ENCODE results near the gene TRAPPC8.

Gene TRAPPC8

DNA sequence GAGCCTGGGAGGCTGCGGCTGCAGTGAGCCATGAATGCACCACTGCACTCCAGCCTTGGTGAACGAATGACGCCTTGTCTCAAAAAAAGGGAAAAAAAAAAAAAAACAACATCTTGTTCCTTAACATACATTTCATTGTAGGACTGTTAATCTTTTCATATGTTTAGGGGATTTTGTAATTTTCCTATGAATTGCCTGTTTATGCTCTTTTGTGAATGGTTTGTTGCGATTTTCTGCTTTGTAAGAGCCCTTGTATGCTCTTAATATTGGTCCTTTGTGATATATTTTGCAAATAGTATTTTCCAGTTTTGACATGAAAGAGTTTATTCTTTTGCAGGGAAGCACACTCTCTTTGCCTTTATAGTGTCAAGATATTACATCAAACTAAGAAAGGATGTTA, 50.0 kb downstream of the TRAPPC8 start:
- H3K4me1 ChIP-seq (ENCODE audit: control insufficient read depth, low read length), result no peaks in the 10 kb centered on the region
- peaks cover 60% of the 10 kb centered on the region for H3K36me3 ChIP-seq (ENCODE audit: control insufficient read depth, low read length)
- H3K27me3 ChIP-seq (ENCODE audit: control insufficient read depth, low read length), result no peaks in the 10 kb centered on the region
- no peak overlapping the region for H3K27ac ChIP-seq (ENCODE audit: low read depth, low read length)
- no peaks in the 10 kb centered on the region for H3K9me2 ChIP-seq (replicated peaks; ENCODE audit: control insufficient read depth, low read length)
- H3K4me3 ChIP-seq (ENCODE audit: low read length), result no peak overlapping the region
- H3K9me3 ChIP-seq (ENCODE audit: control insufficient read depth, insufficient read depth, low read length), result no peaks in the 10 kb centered on the region
- no peaks in the 10 kb centered on the region for H3K79me2 ChIP-seq (ENCODE audit: control insufficient read depth, low read length)
- H4K20me1 ChIP-seq (ENCODE audit: control insufficient read depth, insufficient read depth, low read depth, low read length), result no peaks in the 10 kb centered on the region
- no peak for TF ChIP-seq EZH2phosphoT487 (IDR thresholded peaks at IDR 0.05; ENCODE audit: borderline replicate concordance, low read length)
- TF ChIP-seq, protein P1, sequence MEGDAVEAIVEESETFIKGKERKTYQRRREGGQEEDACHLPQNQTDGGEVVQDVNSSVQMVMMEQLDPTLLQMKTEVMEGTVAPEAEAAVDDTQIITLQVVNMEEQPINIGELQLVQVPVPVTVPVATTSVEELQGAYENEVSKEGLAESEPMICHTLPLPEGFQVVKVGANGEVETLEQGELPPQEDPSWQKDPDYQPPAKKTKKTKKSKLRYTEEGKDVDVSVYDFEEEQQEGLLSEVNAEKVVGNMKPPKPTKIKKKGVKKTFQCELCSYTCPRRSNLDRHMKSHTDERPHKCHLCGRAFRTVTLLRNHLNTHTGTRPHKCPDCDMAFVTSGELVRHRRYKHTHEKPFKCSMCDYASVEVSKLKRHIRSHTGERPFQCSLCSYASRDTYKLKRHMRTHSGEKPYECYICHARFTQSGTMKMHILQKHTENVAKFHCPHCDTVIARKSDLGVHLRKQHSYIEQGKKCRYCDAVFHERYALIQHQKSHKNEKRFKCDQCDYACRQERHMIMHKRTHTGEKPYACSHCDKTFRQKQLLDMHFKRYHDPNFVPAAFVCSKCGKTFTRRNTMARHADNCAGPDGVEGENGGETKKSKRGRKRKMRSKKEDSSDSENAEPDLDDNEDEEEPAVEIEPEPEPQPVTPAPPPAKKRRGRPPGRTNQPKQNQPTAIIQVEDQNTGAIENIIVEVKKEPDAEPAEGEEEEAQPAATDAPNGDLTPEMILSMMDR (IDR thresholded peaks at IDR 0.05; ENCODE audit: low read depth, low read length, poor library complexity, severe bottlenecking), result no peak
- no peak overlapping the region for H3K4me2 ChIP-seq (ENCODE audit: low read length)
- H3F3A ChIP-seq (ENCODE audit: control insufficient read depth, insufficient read depth), result no peaks in the 10 kb centered on the region

DNA sequence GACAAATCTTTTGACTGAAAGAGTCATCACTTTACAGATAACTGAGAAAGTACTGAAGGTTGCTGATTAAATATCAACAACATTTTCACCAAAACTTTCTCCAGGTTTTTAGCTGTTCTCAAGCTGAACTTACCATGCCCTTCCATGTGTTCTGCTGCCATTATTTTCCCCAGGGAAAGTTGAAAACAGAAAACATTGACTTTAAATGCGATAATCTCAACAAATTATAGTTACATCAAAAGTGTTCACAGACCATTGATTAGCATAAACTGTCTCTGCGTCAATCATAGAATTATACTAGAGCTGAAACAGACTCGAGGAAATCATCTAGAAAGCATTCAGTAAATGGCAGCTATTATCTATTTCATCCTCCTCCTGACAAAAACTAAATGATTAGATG, 51.4 kb downstream of the TRAPPC8 start:
- no peaks in the 10 kb centered on the region for H3K27me3 ChIP-seq (ENCODE audit: control insufficient read depth, low read length)
- H3K4me1 ChIP-seq (ENCODE audit: control insufficient read depth, low read length), result no peaks in the 10 kb centered on the region
- TF ChIP-seq, protein P1 (IDR thresholded peaks at IDR 0.05; ENCODE audit: low read depth, low read length, poor library complexity, severe bottlenecking), result no peak
- no peak for TF ChIP-seq EZH2phosphoT487 (IDR thresholded peaks at IDR 0.05; ENCODE audit: borderline replicate concordance, low read length)
- H3K79me2 ChIP-seq (ENCODE audit: control insufficient read depth, low read length), result no peaks in the 10 kb centered on the region
- H3K9me2 ChIP-seq (replicated peaks; ENCODE audit: control insufficient read depth, low read length), result no peaks in the 10 kb centered on the region
- H3K9me3 ChIP-seq (ENCODE audit: control insufficient read depth, insufficient read depth, low read length), result no peaks in the 10 kb centered on the region
- H3K36me3 ChIP-seq (ENCODE audit: control insufficient read depth, low read length), result peaks cover 61% of the 10 kb centered on the region
- H3K4me3 ChIP-seq (ENCODE audit: low read length), result no peak overlapping the region
- no peaks in the 10 kb centered on the region for H4K20me1 ChIP-seq (ENCODE audit: control insufficient read depth, insufficient read depth, low read depth, low read length)
- no peak overlapping the region for H3K27ac ChIP-seq (ENCODE audit: low read depth, low read length)
- H3F3A ChIP-seq (ENCODE audit: control insufficient read depth, insufficient read depth), result no peaks in the 10 kb centered on the region
- H3K4me2 ChIP-seq (ENCODE audit: low read length), result no peak overlapping the region

DNA sequence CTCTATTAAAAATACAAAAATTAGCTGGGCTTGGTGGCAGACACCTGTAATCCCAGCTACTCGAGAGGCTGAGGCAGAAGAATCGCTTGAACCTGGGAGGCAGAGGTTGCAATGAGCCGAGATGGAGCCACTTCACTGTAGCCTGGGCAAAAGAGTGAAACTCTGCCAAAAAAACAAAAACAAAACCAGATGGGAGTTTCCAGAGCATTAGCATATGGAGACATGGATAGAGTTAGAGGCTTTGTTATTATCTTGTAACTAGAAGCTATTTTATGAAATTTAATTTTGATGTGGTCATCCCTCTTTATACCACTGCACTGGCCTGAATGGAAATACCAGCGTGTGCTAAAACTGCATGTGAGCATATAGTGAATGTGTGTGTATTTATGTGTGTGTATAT, 58.9 kb downstream of the TRAPPC8 start:
- no peak overlapping the region for H3K4me3 ChIP-seq (ENCODE audit: low read length)
- no peaks in the 10 kb centered on the region for H3F3A ChIP-seq (ENCODE audit: control insufficient read depth, insufficient read depth)
- TF ChIP-seq EZH2phosphoT487 (IDR thresholded peaks at IDR 0.05; ENCODE audit: borderline replicate concordance, low read length), result no peak
- TF ChIP-seq, protein P1 (IDR thresholded peaks at IDR 0.05; ENCODE audit: low read depth, low read length, poor library complexity, severe bottlenecking), result no peak
- no peaks in the 10 kb centered on the region for H3K9me3 ChIP-seq (ENCODE audit: control insufficient read depth, insufficient read depth, low read length)
- no peaks in the 10 kb centered on the region for H3K4me1 ChIP-seq (ENCODE audit: control insufficient read depth, low read length)
- H3K4me2 ChIP-seq (ENCODE audit: low read length), result no peak overlapping the region
- no peaks in the 10 kb centered on the region for H3K9me2 ChIP-seq (replicated peaks; ENCODE audit: control insufficient read depth, low read length)
- H3K27me3 ChIP-seq (ENCODE audit: control insufficient read depth, low read length), result no peaks in the 10 kb centered on the region
- H3K27ac ChIP-seq (ENCODE audit: low read depth, low read length), result no peak overlapping the region
- no peaks in the 10 kb centered on the region for H4K20me1 ChIP-seq (ENCODE audit: control insufficient read depth, insufficient read depth, low read depth, low read length)
- peaks cover 69% of the 10 kb centered on the region for H3K36me3 ChIP-seq (ENCODE audit: control insufficient read depth, low read length)
- H3K79me2 ChIP-seq (ENCODE audit: control insufficient read depth, low read length), result peaks cover 22% of the 10 kb centered on the region
